Panc1 (cell line): ENCODE measurements around the gene ZNRF4. TPM values are rescaled to one million over a fixed set of nuclear protein-coding genes. Genes with fewer than 3 reads are reported as not detected.

Experiments used
- ATAC-seq: fragments of 200-7000 bp; cut with Tn5 transposase; 2 replicates; pipeline ENCODE4 v1.9.1; 2020; ENCODE audit warnings: mild to moderate bottlenecking, moderate library complexity
- BruUV-seq: library from RNA; stranded (reverse); fragments of 400-500 nt; replicated peaks from 2 replicates; lab custom pipeline; 2021; lab: Mats Ljungman, UMichigan
- CTCF ChIA-PET: fragments of 300-600 bp; sonication (Branson Sonifier 250); formaldehyde crosslinking; loops from one replicate; lab custom pipeline; 2022; ENCODE audit warnings: antibody characterized with exemption; lab: Charles Lee
- POLR2A ChIA-PET: fragments of 300-600 bp; sonication (Branson Sonifier 250); formaldehyde crosslinking; loops from one replicate; lab custom pipeline; 2022; ENCODE audit warnings: antibody characterized with exemption; lab: Charles Lee
- DNase-seq: peaks from one replicate; pipeline ENCODE4 v3.0.0-alpha.2; 2010; ENCODE audit warnings: low read depth, low spot score
- H3K27ac ChIP-seq: 2 replicates; pipeline ENCODE4 v1.5.1; 2011; ENCODE audit warnings: mild to moderate bottlenecking, low read length, inconsistent platforms
- H3K27me3 ChIP-seq: fragments of 200-500 bp; sonication (Bioruptor generic); 2 replicates; pipeline ENCODE4 v1.6.0; 2014; ENCODE audit warnings: low read length, inconsistent platforms; ENCODE audit not compliant: control insufficient read depth, insufficient read depth
- H3K36me3 ChIP-seq: fragments of 200-500 bp; sonication (Bioruptor generic); 2 replicates; pipeline ENCODE4 v1.5.1; 2014; ENCODE audit warnings: inconsistent platforms, mild to moderate bottlenecking, low read length, moderate library complexity; ENCODE audit not compliant: control insufficient read depth, insufficient read depth
- H3K4me1 ChIP-seq: 2 replicates; pipeline ENCODE4 v1.5.1; 2011; ENCODE audit warnings: inconsistent platforms, mild to moderate bottlenecking, low read length, moderate library complexity; ENCODE audit not compliant: control insufficient read depth, insufficient read depth
- H3K4me3 ChIP-seq, 2 experiments: 2 replicates each; pipeline ENCODE4 v1.5.1; 2011 to 2012; ENCODE audit warnings: low read depth in 2 of 2, low read length in 2 of 2, mild to moderate bottlenecking in 2 of 2, inconsistent platforms in 1 of 2, moderate library complexity in 1 of 2
- H3K9me3 ChIP-seq: fragments of 200-500 bp; sonication (Bioruptor generic); 2 replicates; pipeline ENCODE4 v1.5.1; 2014; ENCODE audit warnings: low read depth, mild to moderate bottlenecking, inconsistent platforms, low read length, moderate library complexity; ENCODE audit not compliant: control insufficient read depth, insufficient read depth
- CTCF ChIP-seq: fragments of 450-650 bp; IDR thresholded peaks from 2 replicates; pipeline ENCODE4 v1.5.1; 2017; ENCODE audit warnings: mild to moderate bottlenecking
- POLR2AphosphoS5 ChIP-seq: IDR thresholded peaks from 2 replicates; pipeline ENCODE4 v1.6.1; 2012; ENCODE audit warnings: mild to moderate bottlenecking, low read depth, low read length, moderate library complexity
- REST ChIP-seq, 2 experiments: IDR thresholded peaks; 2 replicates each; pipeline ENCODE4 v1.6.1; 2011 to 2012; ENCODE audit warnings: low read depth in 2 of 2, control low read depth in 1 of 2, low read length in 1 of 2, mild to moderate bottlenecking in 1 of 2, moderate library complexity in 1 of 2; ENCODE audit not compliant: insufficient read depth in 1 of 2
- SIN3A ChIP-seq: IDR thresholded peaks from 2 replicates; pipeline ENCODE4 v1.6.1; 2012; ENCODE audit warnings: low read depth, mild to moderate bottlenecking, low read length, moderate library complexity, borderline replicate concordance; ENCODE audit not compliant: insufficient read depth
- TCF7L2 ChIP-seq: IDR thresholded peaks from 2 replicates; pipeline ENCODE4 v1.6.1; 2011; ENCODE audit warnings: mild to moderate bottlenecking, low read depth, low read length, inconsistent platforms
- in situ Hi-C: cut with HindIII; loops from 2 replicates; pipeline ENCODE4 v1.10.0; 2016; ENCODE audit warnings: low sequenced_read_pairs, low pct_unique_long_range_greater_than_20kb
- intact Hi-C: fragments of 100-400 bp; cut with micrococcal nuclease; formaldehyde crosslinking; loops from one replicate; pipeline ENCODE4 v1.10.0; 2022; ENCODE audit not compliant: unreplicated experiment
- total RNA-seq: library from RNA; stranded (reverse); gene quantifications from one replicate; pipeline ENCODE4 v1.2.1, GENCODE V29; 2021; ENCODE audit not compliant: unreplicated experiment

The ZNRF4 gene
- total RNA-seq, 1 experiment from 2014 or later, result not detected

DNA sequence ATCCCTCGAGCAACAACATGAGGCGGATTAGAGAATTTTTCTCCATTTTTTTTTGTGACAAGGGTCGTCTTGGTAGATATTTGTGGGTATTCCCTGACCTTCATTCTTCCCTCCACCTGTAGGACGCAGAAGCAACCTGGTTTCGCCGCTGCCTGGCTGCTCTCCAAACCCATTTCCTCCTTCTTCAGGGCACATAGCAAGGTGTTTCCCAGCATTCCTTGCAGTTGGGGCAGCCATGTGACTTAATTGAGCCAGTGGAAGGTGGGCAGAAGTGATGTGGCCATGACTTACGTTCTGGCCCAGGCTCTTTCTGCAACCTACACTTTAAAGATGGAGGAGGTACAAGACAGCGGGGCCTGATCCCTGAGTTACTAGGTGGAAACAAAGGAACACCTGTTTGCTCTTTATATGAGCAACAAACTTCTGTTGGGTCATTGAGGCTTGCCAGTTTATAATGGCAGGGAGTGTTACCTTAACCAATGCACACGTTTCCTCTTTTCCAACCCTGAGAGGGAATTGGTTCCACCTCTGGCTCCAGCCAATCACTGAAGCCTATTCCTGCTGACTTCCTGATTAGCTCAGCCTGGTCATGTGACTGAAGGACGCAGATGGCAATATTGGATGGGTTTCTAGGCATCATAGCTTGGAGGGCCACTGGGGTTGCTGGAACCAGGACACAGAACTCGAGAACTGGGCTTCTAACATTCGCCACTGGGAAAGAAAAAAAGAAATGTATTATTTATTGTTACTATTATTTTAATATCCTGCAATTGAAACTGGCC, 30.8 kb upstream of the ZNRF4 start:
- ATAC-seq (no peak), DNase-seq (no peak)
- Histone ChIP-seq H3K36me3 (no peaks in the 10 kb centered on the region), H3K4me3 (no peak overlapping the region), H3K9me3 (no peaks in the 10 kb centered on the region), H3K4me1 (no peaks in the 10 kb centered on the region), H3K27ac (no peak overlapping the region), H3K27me3 (no peaks in the 10 kb centered on the region)
- ChIA-PET CTCF (no interaction called here), POLR2A (no interaction called here)
- no TSS peak for BruUV-seq
- in situ Hi-C loops (no loop called here), intact Hi-C loops (no loop called here)
- no peak for TF ChIP-seq TCF7L2
- TF ChIP-seq POLR2AphosphoS5, result no peak
- no peak for TF ChIP-seq CTCF
- TF ChIP-seq SIN3A, result no peak
- TF ChIP-seq REST (IDR thresholded peaks at IDR 0.05; ENCODE audit: insufficient read depth in 1 of 2, low read depth in 2 of 2, low read length in 1 of 2), result no peak

DNA sequence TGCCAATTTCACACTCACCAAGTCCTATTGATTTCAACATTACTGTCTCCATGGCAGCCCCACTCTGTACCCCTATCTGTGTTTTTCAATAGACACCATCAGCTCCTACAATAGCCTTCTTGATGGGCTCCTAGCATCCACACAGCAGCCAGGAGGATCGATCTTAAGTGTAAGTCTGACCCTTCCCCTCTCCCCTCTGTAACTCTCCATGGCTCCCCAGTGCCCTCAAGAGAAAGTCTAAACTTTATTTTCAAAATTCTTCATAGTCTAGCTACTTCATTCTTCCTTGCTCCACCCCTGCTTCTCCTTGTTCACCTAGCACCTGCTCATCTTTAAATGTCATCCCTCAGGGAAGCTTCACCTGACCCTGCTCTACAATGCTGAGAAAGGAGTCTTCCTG, 30.0 kb upstream of the ZNRF4 start:
- in situ Hi-C loops, result no loop called here
- no peaks in the 10 kb centered on the region for H3K4me1 ChIP-seq
- no peak overlapping the region for H3K4me3 ChIP-seq
- no peaks in the 10 kb centered on the region for H3K9me3 ChIP-seq
- intact Hi-C loops, result no loop called here
- no peaks in the 10 kb centered on the region for H3K27me3 ChIP-seq
- TF ChIP-seq POLR2AphosphoS5, result no peak
- no peak for TF ChIP-seq TCF7L2
- no peak for TF ChIP-seq CTCF
- no peak for TF ChIP-seq SIN3A
- TF ChIP-seq REST (IDR thresholded peaks at IDR 0.05; ENCODE audit: insufficient read depth in 1 of 2, low read depth in 2 of 2, low read length in 1 of 2), result no peak
- DNase-seq (no peak), ATAC-seq (no peak)
- POLR2A ChIA-PET, result no interaction called here
- H3K27ac ChIP-seq, result no peak overlapping the region
- CTCF ChIA-PET, result interaction anchor here (0.6 kb wide), 1 partner anchor 97 kb away, joined by 3 read pairs; no protein-coding TSS in a partner anchor
- no TSS peak for BruUV-seq
- no peaks in the 10 kb centered on the region for H3K36me3 ChIP-seq
